A204.1 (cell line): ENCODE measurements around the gene TMEM53.
"Not testable (repeated sequence)": the region's sequence is repeated elsewhere in the genome, so short reads cannot be mapped to it uniquely, and the experiment has no call there.

ENCODE experiments used
- FAIRE-seq: peaks from 2 replicates; lab custom pipeline; 2012; peaks lifted over from hg19 to GRCh38; lab: Jason Lieb, UNC

TMEM53 gene

DNA sequence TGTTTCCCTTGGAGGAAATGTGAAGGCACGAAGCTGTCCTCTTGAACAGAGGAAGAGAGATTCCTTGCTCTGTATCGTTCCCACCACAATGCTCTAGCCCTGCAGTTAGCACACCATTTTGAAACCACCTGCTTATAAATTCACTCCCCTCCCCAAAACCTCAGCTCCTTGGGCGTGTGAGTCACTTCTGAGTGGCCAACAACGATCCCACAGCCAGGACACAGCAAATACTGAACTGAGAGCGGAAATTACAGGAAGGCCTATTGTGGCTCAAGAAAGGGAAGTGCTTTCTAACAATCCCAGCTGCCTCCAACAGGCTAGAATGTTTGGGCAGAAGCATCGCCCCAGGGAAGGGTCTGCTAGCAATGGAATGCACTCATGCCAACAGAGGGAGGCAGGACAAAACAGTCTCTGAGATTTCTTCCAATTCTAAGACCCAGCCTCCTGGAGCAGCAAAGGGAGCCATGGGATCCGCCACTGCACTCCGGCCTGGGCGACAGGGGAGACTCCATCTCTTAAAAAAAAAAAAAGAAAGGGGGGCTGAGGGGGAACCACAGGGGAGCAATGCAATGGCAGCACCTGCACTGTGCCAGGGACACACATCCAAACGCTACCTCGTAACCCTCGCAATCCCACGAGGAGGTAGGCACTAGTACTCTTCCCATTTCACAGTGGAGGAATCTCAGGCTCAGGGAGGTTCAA lies 1.9 kb downstream of the TMEM53 start:
- no peak for FAIRE-seq

DNA sequence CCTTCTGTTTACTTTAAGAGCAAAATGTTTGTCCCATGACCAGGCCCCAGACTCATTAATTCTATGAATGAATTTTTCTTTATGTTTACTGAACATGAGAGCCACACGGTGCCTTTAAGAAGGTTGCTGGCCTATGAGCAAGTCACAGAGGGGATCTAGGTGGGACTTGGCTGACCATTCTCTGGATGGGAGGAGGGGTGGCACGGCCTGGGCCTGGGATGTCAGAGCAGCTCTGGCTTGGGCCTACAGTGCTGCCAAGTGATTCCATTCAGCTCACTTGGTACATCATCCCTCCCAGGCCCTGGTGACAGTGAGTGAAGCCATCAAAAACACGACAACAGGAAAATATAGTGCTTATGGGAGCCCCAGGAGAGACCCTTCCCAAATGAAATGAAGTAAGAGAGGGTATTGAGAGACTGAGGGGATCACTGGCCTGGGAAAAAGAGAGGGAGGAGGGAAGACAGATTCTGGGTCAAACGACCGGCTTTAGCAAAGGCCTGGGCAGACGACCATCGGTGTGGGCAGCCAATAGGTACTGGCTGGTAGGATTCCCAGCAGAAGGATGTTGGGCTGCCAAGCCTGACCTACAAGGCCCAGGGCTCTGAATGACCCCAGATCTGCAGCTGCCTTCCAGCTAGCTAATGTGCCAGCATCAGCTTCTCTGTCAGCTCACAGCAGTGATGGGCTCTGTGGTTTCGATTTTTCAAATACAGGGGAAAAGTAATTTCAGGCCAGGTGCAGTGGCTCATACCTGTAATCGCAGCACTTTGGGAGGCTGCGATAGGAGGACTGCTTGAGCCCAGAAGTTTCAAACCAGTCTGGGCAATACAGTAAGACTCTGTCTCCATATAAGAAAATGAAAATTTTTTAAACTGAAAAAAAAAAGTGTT lies 3.3 kb downstream of the TMEM53 start:
- FAIRE-seq = no peak

DNA sequence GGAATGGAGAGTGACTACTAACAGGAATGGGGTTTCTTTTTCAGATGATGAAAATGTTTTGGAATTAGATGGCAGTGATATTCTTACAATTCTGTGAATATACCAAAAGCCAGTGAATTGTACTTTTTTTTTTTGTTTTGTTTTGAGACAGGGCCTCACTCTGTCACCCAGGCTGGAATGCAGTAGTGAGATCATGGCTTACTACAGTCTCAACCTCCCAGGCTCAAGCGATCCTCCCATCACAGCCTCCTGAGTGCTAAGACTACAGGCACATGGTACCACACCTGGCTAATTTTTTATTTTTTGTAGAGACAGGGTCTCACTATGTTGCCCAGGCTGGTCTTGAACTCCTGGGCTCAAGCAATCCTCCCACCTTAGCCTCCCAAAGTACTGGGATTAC lies 7.6 kb downstream of the TMEM53 start:
- not testable (repeated sequence) for FAIRE-seq

DNA sequence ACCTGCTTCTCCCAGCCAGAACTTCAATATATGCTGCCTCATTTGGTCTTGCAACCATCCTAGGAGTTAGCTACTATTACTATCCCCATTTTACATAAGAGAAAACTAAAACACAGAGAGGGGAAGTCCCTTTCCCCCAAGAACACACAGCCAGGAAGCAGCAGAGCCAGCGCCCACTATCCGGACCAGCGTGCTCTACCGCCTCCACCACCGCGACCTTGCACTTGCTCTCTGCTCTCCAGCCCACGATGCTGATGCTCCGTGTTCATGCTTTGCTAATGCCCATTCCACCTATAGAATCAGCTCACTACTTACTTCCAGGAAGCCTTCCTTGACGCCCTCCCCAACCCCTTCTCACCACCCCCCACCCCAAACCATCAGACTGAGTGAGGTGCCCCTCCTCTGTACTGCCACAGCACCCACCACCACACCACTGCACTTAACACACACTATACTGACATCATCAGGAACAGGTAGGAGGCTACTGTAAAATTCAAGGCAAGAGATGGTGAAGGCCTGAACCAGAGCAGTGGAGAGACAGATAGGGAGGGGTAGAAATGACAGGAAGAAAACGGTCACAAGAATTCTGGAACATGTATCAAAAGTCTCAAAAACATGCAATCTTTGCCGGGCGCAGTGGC lies 9.4 kb downstream of the TMEM53 start:
- FAIRE-seq = no peak

DNA sequence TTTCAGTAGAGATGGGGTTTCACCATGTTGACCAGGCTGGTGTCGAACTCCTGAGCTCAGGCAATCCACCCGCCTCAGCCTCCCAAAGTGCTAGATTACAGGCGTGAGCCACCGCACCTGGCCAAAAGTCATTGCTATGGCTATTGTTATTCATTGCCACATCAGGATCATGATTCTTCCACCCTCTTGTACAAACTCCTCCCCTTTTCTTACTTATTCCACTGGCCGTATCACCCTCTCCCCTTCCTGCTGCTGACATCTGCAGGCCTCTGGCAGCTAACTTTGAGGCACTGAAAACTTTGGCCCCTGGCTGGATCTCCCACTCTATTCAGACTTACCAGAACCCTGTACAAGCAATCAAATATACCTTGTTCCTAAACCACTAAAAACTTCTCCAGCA lies 10.9 kb downstream of the TMEM53 start:
- no peak for FAIRE-seq

DNA sequence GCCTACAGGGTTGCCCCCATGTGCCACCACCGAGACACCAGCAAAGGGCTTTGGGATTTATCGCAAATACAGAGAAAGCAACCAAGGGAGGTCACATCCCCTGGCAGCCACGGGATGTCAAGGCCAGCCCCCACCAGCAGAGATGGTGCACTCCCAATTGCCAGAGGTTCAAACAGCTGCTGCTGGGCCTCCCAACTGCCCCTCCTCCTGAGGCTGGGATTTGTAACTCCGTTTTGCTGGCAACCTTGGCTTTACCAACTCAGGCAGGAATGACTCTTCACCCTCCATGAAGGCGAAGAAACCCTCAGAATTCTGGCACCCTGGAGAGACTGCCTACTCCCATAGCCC lies 11.6 kb downstream of the TMEM53 start:
- FAIRE-seq = no peak

DNA sequence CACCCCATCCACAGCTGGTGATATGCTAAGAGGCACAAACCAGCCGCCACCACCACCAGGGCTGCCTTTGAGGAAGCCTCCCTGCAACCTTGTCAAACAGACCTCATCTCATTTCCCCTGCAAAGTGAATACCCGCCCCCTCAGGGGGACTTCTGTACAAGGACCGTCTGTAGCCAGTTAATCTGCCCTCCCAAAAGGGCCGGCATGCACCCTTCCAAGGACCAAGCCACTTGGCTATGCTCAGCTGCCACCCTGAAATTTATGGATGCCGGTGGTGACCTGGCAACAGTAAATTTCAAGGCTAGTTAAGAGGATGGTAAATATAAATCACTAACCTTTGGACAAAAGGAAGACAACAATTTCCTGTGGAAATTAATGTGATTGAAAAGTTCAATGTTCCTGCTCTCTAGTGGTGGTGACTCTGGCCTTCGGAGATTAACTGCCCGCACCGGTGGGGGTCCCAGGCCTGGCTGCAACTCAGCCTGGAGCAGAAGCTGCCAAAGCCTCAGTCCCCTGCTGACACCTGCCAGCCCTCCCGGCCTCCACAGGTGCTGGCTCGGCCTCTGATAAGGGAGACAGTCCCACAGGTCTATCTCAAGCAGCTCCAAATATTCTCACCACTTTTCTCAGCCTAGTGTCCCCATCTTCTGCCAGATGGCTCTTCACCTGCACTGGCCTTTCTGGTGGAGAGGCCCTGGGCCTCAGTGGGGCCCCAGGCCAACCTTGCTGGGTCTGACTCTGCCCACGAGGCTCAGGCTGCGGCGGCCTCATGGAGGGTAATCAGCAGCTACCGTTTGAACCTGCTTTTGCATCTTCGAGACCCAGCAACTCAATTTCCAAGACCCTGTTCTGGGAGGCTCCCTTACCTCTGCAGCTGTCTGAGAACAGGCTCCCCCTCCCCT lies 12.2 kb downstream of the TMEM53 start:
- no peak for FAIRE-seq

DNA sequence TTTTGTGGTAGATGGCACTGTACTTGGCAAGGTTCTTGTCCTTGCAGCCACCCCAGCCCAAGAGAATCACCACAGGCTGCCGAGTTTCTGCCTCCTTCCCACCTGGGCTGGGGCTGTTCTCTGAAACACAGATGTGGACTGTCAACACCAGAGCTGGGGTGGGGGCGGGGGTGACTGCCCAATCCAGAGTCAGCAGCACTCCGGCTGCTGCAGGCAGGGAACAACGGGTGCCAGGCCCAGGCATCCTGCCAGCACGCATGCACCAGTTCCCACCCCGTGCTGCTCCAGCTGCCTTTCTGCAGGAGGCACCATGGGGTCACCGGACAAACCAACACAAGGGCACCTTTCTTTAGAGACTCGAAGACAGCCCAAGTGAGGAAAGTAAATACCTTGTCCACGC lies 14.1 kb downstream of the TMEM53 start:
- FAIRE-seq = no peak

DNA sequence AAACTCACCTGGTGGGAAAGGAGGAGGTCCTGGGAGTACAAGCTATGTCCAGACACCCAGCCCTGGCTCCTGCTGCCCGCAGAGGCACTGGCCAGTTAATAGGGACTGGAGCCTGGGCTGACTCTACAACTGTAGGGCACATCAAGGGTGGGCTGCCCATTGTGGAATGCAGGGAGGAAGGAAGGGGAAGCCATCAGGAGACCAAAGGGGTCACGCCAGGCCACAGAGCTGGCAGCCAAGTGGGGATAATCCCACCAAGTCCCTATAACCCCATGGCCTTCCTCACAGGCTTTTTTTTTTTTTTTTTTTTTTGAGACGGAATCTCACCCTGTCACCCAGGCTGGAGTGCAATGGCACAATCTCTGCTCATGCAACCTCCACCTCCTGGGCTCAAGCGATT lies 14.7 kb downstream of the TMEM53 start:
- no peak for FAIRE-seq

DNA sequence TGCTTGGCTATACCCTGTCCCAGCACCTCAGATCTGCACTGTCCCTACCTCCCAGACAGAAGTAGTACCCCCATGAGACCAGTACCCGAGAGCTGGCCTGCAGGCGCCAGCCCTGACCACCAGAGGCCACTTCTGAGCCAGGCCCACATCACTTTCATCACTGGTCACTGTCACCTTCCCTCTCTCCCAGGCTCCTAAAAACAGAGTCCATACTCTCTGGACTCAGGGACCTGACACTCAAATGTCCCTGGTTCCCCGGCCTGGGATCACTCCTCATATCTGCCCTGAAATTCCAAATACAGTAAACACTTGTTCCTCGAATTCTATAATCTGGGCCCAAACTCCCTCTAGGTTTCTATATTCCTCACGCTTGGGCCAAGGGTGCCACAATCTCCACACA lies 18.7 kb downstream of the TMEM53 start:
- no peak for FAIRE-seq

DNA sequence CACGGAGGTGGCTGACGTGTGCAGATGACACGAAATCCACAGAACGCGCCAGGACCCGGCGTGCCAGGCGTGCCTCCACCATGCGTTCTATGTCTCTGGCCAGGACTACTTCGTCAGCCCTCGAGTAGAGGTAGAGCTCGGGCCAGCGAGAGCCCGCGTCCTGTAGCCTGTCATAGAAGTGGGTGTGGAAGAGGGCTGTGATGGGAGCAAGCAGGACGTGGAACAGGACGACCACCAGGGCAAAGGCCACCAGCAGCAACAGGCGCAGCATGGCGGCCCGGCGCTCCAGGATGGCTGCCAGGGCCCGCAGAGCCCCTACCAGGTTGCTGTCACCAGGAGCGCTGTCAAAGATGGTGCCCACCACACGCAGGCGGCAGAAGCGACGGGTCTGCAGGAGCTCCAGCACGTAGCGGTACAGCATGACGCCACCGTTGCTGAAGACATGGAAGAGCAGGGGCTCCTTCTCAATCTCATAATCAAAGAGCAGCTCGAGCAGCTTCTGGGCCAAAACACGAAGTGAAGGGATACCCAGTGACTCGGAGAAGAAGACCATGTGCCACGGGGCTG lies 19.6 kb downstream of the TMEM53 start:
- no peak for FAIRE-seq

DNA sequence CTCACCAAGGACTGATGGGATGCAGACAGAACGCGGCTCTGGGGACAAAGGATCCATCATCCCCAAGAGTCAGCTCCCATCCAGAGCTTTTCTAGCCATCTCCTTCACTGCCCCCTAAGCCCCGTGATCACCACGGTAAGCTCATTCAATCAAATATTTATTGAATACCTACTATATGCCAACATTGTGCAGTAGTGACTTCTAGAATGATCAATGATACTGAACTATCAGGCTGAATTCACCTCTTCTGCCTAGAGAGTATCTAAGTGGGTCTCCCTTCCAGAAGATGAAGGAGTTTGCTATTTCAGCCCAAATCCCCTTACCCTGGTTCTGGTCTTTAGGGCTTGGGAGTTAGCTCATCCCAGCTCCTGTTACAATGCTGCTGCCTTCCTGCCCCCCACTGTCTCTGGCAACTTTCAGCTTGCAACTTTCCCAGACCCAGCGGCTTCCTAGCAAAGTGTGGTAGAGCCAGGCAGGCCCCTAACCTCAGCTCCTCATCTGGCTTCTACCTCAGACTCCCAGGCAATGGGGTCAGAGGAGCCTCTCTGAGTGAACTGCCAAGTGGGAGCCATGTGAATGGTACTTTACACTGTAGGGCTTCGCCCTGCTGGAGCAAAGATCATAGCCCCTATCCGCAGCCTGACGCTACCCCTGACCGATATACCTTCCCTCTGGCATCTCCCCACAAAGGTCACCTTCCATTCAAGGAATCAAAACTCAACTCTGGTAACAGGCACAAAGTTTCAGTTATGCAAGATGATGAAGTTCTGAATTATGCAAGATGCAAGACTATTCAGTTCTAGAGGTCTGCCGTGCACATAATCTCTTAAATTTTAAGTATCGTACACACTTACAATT lies 20.9 kb downstream of the TMEM53 start:
- FAIRE-seq = no peak

DNA sequence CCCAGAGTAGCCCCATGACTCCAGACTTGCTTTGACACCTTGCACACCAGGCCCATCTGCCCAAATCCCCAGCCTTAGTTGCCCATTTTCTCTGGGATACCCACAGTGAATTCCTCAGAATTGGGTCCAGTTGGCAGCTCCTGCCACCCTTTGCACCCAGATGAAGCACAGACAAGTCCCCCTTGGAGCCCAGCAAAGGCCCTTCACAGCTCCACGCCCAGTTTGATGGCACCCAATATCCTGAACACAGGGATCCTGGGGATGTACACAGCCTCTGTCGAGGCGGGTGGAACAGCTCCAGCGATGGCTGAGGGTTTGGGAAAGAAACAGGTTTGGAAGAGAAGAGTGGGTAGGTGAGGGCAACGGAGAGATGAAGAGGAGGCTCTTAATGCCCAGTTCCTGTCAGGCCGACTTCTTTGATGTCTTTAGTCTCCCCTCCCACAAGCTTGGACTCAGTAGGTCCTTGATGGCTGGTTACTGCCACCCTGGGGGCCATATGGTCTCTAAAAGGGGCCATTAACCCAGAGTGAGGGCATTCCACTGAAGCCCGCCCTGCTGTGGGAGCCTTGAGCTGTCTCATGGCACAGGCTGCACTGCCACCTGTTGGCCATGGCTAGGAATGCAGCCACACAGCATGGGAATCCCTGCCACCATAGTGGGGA lies 21.7 kb downstream of the TMEM53 start:
- FAIRE-seq = no peak

DNA sequence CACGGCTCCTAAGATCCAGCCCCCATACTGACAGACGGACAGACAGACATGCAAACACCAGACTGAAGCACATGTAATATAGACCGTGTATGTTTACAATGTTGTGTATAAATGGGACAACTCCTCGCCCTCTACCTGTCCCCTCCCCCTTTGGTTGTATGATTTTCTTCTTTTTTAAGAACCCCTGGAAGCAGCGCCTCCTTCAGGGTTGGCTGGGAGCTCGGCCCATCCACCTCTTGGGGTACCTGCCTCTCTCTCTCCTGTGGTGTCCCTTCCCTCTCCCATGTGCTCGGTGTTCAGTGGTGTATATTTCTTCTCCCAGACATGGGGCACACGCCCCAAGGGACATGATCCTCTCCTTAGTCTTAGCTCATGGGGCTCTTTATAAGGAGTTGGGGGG lies 23.2 kb downstream of the TMEM53 start:
- no peak for FAIRE-seq

DNA sequence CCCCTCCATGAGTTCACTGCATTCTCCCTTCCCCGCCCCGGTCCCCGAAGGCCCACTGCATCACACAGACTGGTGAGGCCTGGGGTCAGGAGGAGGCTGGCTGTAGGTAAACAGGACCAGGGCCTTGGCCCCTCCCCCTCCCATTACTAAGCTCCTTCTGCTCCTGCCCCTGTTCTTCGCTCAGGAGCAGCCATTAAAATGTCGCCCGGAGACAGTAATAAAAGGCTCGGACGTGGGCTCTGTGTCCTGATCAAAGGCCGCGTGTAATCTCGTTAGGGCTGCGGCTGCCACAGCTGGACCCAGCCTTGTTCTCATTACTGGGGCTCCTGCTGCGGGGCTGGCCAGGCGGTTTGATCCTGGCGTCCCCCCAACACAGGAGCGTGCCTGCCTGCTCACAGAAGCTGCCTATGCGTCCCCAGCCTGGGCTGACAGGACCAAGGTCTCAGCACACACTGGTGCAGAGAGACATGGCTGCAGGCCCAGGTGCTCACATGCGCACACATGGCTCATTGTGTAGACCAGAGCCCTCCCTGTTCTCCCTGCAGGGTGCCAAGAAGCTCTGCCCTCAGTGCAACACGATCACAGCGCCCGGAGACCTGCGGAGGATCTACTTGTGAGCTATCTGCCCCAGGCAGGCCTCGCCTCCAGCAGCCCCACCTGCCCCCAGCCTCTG lies 24.0 kb downstream of the TMEM53 start:
- no peak for FAIRE-seq

DNA sequence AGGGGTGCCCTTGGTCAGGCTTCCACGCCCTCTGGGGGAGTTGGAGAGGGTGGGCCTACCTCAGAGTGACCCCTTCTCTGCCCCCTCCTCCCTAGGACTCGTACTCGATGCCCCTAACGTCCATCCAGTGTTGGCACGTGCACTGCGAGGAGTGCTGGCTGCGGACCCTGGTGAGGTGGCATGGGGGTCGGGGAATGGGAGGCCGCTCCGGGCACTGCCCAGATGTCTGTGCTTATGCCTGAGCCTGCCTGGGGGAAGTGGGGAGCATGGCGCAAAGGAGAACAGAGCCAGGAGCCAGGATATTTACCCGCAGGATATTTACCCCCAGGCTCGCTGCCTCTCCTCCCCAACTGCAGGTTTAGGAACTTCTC lies 24.5 kb downstream of the TMEM53 start:
- no peak for FAIRE-seq

DNA sequence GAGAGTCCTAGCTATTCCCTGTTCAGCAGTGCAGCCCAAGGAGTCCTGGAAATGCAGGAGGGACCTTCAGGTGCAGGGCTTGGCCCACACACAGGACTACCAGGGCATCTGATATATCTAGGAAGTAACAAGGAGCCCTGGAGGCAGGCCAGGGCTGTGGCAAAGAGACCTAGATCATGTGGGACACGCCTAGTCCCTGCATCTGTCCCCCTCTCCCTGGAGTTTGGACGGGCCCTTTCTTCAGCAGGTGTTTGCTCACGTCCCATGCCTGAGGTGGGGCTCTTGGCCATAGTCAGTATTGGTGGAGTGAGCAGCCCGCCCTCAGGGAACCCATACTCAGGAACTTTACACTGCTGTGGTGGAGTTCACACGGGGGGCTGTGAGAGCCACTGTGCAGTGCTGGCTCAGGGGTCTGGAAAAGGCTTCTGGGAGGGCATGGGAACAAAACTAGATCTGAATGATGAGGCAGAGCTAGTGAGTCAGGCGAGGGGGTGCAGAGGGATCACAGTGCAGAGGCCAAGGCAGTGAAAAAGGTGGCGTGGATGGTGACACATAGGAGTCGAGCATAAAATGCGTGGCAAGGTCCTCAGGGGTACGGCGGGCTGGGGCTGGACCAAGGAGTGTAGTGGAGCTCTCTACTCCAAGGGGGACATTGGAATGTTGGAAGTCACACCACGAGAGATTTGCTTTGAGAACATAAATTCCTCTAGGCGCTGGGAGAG lies 25.6 kb downstream of the TMEM53 start:
- FAIRE-seq = no peak

DNA sequence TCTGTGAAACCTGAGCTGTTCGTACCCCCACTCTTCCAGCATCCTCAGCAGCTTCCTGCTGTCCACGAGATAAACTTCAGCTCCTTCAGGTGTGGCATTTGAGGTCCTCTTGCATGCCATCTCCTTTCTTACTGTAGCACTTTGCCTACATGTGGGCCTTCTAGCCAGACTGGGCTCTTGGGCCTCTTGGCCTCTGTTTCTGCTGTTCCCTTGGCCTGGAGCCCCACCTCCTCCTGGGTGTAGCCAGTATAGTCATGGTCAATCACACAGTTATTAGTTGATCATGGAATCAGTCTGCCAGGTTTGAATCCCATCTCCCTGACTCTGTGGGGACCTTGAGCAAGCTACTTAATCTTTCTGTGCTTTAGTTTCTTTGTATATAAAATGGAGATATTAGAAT lies 26.4 kb downstream of the TMEM53 start:
- no peak for FAIRE-seq
